SK-N-MC (cell line): ENCODE results near the gene CYP27A1.

Experiments used
- EZH2 ChIP-seq: fragments of 200-600 bp; sonication (generic); IDR thresholded peaks from one replicate; pipeline ENCODE4 v1.6.1; 2017; ENCODE audit warnings: antibody characterized with exemption
- POLR2AphosphoS5 ChIP-seq: IDR thresholded peaks from 2 replicates; pipeline ENCODE4 v1.6.1; 2012; ENCODE audit warnings: mild to moderate bottlenecking, low read depth, low read length, borderline replicate concordance

- no peak for TF ChIP-seq EZH2
- TF ChIP-seq POLR2AphosphoS5: no peak
Observed at GRCh38 chr2:218777276-218777990, 4.5 kb upstream of the CYP27A1 start.
